Stimulated activated CD8-positive, alpha-beta memory T cell treated with anti-CD3 and anti-CD28 coated beads, Interleukin-7, amount 100 ng/mL, for 1 hour (primary cell): ENCODE results near the gene CASP8.
"Not testable (repeated sequence)": the region's sequence is repeated elsewhere in the genome, so short reads cannot be mapped to it uniquely, and the experiment has no call there.

Experiments
- DNase-seq, 2 donors: peaks; one replicate each; pipeline ENCODE4 v3.0.0-alpha.2; 2020; ENCODE audit warnings: low read depth in 2 of 2

The CASP8 gene

GRCh38 chr2:201269764-201270163 lies 9.4 kb downstream of the CASP8 start:
- no peak for DNase-seq

GRCh38 chr2:201270293-201271001 lies 10.1 kb downstream of the CASP8 start:
- DNase-seq = no peak

GRCh38 chr2:201271917-201272316 lies 11.6 kb downstream of the CASP8 start:
- DNase-seq = no peak

GRCh38 chr2:201273330-201273983 lies 13.1 kb downstream of the CASP8 start:
- DNase-seq = no peak

- DNase-seq = no peak
Observed at GRCh38 chr2:201275069-201275468, 14.7 kb downstream of the CASP8 start.

- DNase-seq = no peak
Observed at GRCh38 chr2:201275990-201276389, 15.7 kb downstream of the CASP8 start.

- DNase-seq = no peak
Observed at GRCh38 chr2:201276511-201276910, 16.2 kb downstream of the CASP8 start.

- DNase-seq = no peak
Observed at GRCh38 chr2:201279079-201279478, 18.7 kb downstream of the CASP8 start.

- DNase-seq = no peak
Observed at GRCh38 chr2:201280191-201281040, 20.1 kb downstream of the CASP8 start.

GRCh38 chr2:201285499-201285898 lies 25.2 kb downstream of the CASP8 start:
- no peak for DNase-seq

GRCh38 chr2:201290457-201291148 lies 30.3 kb downstream of the CASP8 start:
- DNase-seq = not testable (repeated sequence)

- no peak for DNase-seq
Observed at GRCh38 chr2:201298462-201299052, 38.2 kb downstream of the CASP8 start.

- DNase-seq = not testable (repeated sequence)
Observed at GRCh38 chr2:201299929-201300328, 39.6 kb downstream of the CASP8 start.

GRCh38 chr2:201307876-201308275 lies 47.5 kb downstream of the CASP8 start:
- no peak for DNase-seq

GRCh38 chr2:201308914-201309313 lies 48.6 kb downstream of the CASP8 start:
- no peak for DNase-seq

- no peak for DNase-seq
Observed at GRCh38 chr2:201313362-201313761, 53.0 kb downstream of the CASP8 start.

GRCh38 chr2:201319511-201319910 lies 59.2 kb downstream of the CASP8 start:
- DNase-seq = no peak

GRCh38 chr2:201320257-201320656 lies 59.9 kb downstream of the CASP8 start:
- no peak for DNase-seq

GRCh38 chr2:201320701-201321100 lies 60.4 kb downstream of the CASP8 start:
- DNase-seq = no peak

GRCh38 chr2:201322772-201323171 lies 62.4 kb downstream of the CASP8 start:
- DNase-seq = no peak

GRCh38 chr2:201327678-201328077 lies 67.3 kb downstream of the CASP8 start:
- no peak for DNase-seq

GRCh38 chr2:201329409-201329808 lies 69.1 kb downstream of the CASP8 start:
- DNase-seq = no peak
